ENCODE data around the gene FREM1.
"Not testable (repeated sequence)": the region's sequence is repeated elsewhere in the genome, so short reads cannot be mapped to it uniquely, and the experiment has no call there.

FREM1 gene

DNA sequence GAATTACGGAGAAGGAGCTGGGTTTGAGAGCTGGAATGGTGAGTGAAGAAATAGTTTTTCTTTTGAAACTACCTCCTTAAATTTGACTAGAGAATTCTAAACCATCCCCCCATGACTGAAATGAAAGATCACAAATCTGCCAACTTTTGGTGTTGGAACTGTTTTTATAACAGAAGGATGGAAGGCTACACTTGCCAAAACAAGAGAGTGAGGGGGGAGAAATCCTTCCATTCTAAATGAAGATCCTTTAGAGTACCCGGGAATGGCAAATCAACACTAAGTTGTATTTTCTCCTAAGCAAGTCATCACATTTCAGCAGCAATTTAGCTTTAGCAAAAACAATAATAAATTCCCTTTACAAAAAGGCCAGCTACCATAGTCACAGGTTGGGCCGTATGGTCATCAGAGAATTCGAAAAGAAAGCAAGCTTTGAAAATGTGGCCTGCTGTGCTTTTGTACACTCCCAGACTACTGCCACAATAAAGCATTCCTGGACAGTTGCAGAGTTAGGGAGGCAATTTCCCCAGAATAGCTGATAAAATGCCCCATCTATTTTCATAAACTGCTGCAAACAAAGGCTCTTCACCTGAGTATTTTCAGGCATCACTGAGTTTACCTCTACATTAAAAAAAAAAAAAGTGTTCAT, 25.0 kb upstream of the FREM1 start:
- no peak for DNase-seq
- H3K27me3 ChIP-seq (replicated peaks; ENCODE audit: control insufficient read depth, insufficient read depth, low read length, poor library complexity, severe bottlenecking): no peaks in the 10 kb centered on the region
- no peak overlapping the region for H3K27ac ChIP-seq (ENCODE audit: insufficient read depth, low read length, poor library complexity, severe bottlenecking)
- H3K9me3 ChIP-seq (ENCODE audit: control insufficient read depth, low read length): no peaks in the 10 kb centered on the region
- no peak overlapping the region for H3K4me3 ChIP-seq (ENCODE audit: insufficient read depth, low read depth, low read length, poor library complexity, severe bottlenecking)
- H3K36me3 ChIP-seq (ENCODE audit: control insufficient read depth, insufficient read depth, low read length): no peaks in the 10 kb centered on the region
- no peaks in the 10 kb centered on the region for H3K4me1 ChIP-seq (ENCODE audit: control insufficient read depth, insufficient read depth, low read length, poor library complexity, severe bottlenecking)

DNA sequence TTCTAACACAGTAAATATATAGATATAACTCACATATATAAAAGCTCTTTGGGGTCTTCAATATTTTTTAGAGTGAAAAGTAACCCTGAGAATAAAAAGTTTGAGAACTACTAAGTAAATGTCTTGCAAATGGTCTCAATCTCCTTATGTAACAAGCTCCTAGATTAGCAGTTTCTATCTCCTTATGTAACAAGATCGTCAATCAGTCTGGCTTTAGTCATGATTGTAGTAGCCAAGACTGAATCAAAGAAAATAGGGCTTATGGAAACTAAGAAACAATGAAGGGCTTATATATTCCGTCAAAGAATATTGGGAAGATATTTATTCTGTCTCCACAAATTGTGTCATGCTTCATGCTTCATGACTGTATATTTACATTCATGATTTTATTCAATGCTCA, 22.4 kb upstream of the FREM1 start:
- Histone ChIP-seq H3K9me3 (ENCODE audit: control insufficient read depth, low read length) (no peaks in the 10 kb centered on the region), H3K27ac (ENCODE audit: insufficient read depth, low read length, poor library complexity, severe bottlenecking) (no peak overlapping the region)

DNA sequence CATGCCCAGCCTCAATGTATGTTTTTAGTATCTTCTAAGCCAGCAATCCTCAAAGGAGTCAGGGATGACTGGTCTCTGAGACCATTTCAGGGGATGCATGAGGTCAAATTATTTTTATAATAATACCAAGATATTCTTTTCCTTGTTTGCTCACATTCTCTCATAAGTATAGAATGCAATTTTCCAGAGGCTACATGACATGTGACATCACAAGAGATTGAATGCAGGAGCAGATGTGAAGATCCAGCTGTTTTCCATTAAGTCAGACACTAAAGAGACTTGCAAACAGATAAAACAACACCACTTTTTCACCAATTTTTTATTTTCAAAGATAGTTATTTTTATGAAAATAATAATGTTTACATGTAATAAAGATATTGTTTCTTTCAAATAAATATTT, 22.0 kb upstream of the FREM1 start:
- Histone ChIP-seq H3K27me3 (replicated peaks; ENCODE audit: control insufficient read depth, insufficient read depth, low read length, poor library complexity, severe bottlenecking) (no peaks in the 10 kb centered on the region), H3K36me3 (ENCODE audit: control insufficient read depth, insufficient read depth, low read length) (no peaks in the 10 kb centered on the region)
- DNase-seq: no peak

More for the DNA sequence above, 22.4 kb upstream of the FREM1 start:
- Histone ChIP-seq H3K36me3 (ENCODE audit: control insufficient read depth, insufficient read depth, low read length) (no peaks in the 10 kb centered on the region), H3K4me3 (ENCODE audit: insufficient read depth, low read depth, low read length, poor library complexity, severe bottlenecking) (no peak overlapping the region), H3K27me3 (replicated peaks; ENCODE audit: control insufficient read depth, insufficient read depth, low read length, poor library complexity, severe bottlenecking) (no peaks in the 10 kb centered on the region), H3K4me1 (ENCODE audit: control insufficient read depth, insufficient read depth, low read length, poor library complexity, severe bottlenecking) (no peaks in the 10 kb centered on the region)
- DNase-seq: no peak

DNA sequence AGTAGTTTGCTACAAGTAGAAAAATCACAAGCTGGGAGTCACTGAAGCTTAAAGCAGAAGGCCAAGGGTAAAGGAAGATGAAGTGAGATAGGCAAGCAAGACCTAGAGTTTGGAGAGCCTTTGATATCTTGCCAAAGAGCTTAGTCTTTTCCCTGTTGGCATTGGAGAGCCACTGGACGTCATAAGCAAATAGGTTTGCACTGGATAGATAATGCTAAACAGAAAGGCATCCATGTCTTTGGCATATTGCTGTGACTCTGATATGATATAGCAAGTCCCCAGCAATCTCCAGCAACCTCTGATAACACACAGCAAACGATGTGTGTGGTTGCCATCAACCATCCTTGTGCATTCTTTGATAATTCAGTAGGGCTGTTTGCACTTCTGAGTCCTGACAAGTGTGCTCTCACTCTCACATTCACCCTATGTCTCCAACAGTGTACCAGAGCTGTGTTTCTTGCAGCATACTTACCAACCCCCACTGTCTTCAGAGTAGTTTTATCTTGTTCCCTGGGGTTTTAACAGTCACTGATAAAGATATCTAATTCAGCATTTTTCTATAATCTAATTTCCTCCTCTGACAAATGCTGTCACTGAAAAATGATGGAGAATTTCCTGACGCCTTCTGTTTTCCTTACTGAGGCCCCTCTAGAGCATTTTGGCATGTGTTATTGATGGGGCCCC, 16.9 kb upstream of the FREM1 start:
- no peak for DNase-seq
- Histone ChIP-seq H3K9me3 (ENCODE audit: control insufficient read depth, low read length) (no peaks in the 10 kb centered on the region), H3K36me3 (ENCODE audit: control insufficient read depth, insufficient read depth, low read length) (no peaks in the 10 kb centered on the region), H3K4me3 (ENCODE audit: insufficient read depth, low read depth, low read length, poor library complexity, severe bottlenecking) (no peak overlapping the region), H3K4me1 (ENCODE audit: control insufficient read depth, insufficient read depth, low read length, poor library complexity, severe bottlenecking) (no peaks in the 10 kb centered on the region), H3K27me3 (replicated peaks; ENCODE audit: control insufficient read depth, insufficient read depth, low read length, poor library complexity, severe bottlenecking) (no peaks in the 10 kb centered on the region), H3K27ac (ENCODE audit: insufficient read depth, low read length, poor library complexity, severe bottlenecking) (no peak overlapping the region)

More for the DNA sequence above, 22.0 kb upstream of the FREM1 start:
- no peak overlapping the region for H3K4me3 ChIP-seq (ENCODE audit: insufficient read depth, low read depth, low read length, poor library complexity, severe bottlenecking)
- no peaks in the 10 kb centered on the region for H3K9me3 ChIP-seq (ENCODE audit: control insufficient read depth, low read length)
- no peak overlapping the region for H3K27ac ChIP-seq (ENCODE audit: insufficient read depth, low read length, poor library complexity, severe bottlenecking)
- no peaks in the 10 kb centered on the region for H3K4me1 ChIP-seq (ENCODE audit: control insufficient read depth, insufficient read depth, low read length, poor library complexity, severe bottlenecking)

DNA sequence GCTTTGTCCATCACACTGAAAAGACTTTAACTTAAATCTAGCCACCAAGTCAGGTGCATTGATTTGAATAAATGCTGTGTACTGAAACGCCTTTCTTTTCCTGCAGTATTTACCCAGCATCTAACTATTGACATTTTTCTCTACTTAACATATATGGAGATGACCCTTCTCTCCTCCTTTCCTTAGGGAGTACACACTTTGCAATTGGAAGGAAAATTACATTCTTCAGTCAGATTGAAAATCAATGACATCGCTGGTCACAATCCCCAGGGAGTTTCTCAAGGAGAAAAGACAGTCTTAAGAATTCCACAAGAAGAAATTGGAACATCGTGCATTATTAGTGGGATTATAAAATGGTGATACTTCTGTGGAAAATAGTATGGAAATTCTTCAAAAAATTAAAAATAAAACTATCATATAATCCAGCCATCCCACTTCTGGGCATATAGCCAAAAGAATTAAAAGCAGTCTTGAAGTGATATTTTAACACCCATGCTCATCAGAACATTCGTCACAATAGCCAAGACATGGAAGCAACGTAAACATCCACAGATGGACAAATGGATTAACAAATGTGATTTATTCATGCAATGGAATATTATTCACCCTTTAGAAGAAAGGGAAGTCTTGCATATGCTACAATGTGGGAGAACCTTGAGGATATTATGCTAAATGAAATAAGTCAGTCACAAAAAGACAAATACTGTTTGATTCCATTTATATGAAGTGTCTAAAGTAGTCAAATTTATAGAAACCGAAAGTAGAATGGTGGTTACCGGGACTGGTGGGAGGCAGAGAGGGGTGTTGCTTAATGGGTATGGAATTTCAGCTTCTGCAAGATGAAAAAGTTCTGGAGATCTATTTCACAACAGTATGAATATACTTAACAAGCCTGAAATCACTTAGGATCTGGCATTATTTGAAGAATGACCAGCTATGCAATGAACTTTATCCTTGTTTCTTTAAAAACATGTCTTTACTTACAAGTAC, 14.3 kb upstream of the FREM1 start:
- no peak for DNase-seq
- no peak overlapping the region for H3K4me3 ChIP-seq (ENCODE audit: insufficient read depth, low read depth, low read length, poor library complexity, severe bottlenecking)
- H3K27ac ChIP-seq (ENCODE audit: insufficient read depth, low read length, poor library complexity, severe bottlenecking): no peak overlapping the region

DNA sequence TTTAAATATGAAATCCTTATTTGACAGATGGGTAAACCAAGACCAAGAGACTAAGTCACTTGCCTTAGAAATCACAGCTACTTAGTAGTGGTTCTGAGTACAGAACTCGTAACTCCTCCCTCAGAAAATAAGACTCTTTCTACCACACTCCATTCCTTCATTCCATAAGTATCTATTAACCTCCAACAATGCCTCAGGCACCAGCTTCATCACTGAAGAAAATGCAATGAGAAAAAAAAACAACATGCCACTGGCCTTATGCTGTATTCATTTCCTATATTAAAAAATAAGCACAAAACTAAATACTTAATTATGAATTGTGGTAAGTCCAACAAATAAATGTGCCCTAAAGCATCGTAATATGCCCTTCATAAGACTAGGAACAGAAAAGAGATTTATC, 13.5 kb upstream of the FREM1 start:
- no peaks in the 10 kb centered on the region for H3K9me3 ChIP-seq (ENCODE audit: control insufficient read depth, low read length)
- H3K27me3 ChIP-seq (replicated peaks; ENCODE audit: control insufficient read depth, insufficient read depth, low read length, poor library complexity, severe bottlenecking): no peaks in the 10 kb centered on the region
- no peaks in the 10 kb centered on the region for H3K4me1 ChIP-seq (ENCODE audit: control insufficient read depth, insufficient read depth, low read length, poor library complexity, severe bottlenecking)
- no peak overlapping the region for H3K4me3 ChIP-seq (ENCODE audit: insufficient read depth, low read depth, low read length, poor library complexity, severe bottlenecking)
- no peak for DNase-seq
- no peaks in the 10 kb centered on the region for H3K36me3 ChIP-seq (ENCODE audit: control insufficient read depth, insufficient read depth, low read length)
- no peak overlapping the region for H3K27ac ChIP-seq (ENCODE audit: insufficient read depth, low read length, poor library complexity, severe bottlenecking)

More for the DNA sequence above, 14.3 kb upstream of the FREM1 start:
- Histone ChIP-seq H3K9me3 (ENCODE audit: control insufficient read depth, low read length) (no peaks in the 10 kb centered on the region), H3K27me3 (replicated peaks; ENCODE audit: control insufficient read depth, insufficient read depth, low read length, poor library complexity, severe bottlenecking) (no peaks in the 10 kb centered on the region), H3K4me1 (ENCODE audit: control insufficient read depth, insufficient read depth, low read length, poor library complexity, severe bottlenecking) (no peaks in the 10 kb centered on the region), H3K36me3 (ENCODE audit: control insufficient read depth, insufficient read depth, low read length) (no peaks in the 10 kb centered on the region)

DNA sequence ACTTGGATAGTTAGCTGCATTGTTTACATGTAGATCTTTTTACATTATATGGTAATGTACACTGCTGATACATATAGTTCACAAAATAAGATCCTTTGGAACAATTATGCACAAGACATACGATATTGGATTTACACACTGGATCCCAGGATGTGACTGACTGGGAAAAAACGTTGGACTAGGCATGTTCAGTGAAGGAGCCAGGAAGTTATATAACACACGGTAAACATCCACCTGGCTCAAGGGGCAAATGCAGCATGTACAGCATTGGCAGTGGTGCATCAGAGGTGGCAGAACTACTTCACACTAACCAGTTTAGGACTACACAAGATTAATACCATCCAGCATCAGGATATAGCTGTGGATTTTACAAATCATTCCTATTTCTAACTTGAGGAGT, 10.6 kb upstream of the FREM1 start:
- not testable (repeated sequence) for H3K9me3 ChIP-seq (ENCODE audit: control insufficient read depth, low read length); DNase-seq; H3K36me3 ChIP-seq (ENCODE audit: control insufficient read depth, insufficient read depth, low read length); H3K27ac ChIP-seq (ENCODE audit: insufficient read depth, low read length, poor library complexity, severe bottlenecking); H3K4me3 ChIP-seq (ENCODE audit: insufficient read depth, low read depth, low read length, poor library complexity, severe bottlenecking); H3K27me3 ChIP-seq (replicated peaks; ENCODE audit: control insufficient read depth, insufficient read depth, low read length, poor library complexity, severe bottlenecking); H3K4me1 ChIP-seq (ENCODE audit: control insufficient read depth, insufficient read depth, low read length, poor library complexity, severe bottlenecking)

DNA sequence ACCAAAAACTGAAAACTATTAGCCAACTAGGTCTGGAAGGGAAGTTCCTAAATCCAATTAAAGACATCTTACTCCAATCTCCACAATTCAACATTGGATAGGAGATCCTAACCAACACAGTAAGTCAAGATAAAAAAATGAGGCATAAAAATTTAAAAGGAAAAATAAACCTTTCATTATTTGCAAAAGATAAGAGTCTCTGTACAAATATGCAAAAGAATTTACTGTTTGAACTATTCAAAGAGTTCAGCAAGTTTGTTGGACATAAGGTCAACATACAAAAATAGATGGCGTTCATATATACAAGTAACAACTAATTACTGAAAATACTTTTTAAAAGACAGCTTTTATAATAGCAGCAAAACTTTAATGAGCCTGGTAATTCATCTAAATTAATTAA, 3.1 kb upstream of the FREM1 start:
- Histone ChIP-seq H3K27me3 (replicated peaks; ENCODE audit: control insufficient read depth, insufficient read depth, low read length, poor library complexity, severe bottlenecking) (peaks cover 3% of the 10 kb centered on the region), H3K9me3 (ENCODE audit: control insufficient read depth, low read length) (no peaks in the 10 kb centered on the region), H3K4me1 (ENCODE audit: control insufficient read depth, insufficient read depth, low read length, poor library complexity, severe bottlenecking) (no peaks in the 10 kb centered on the region), H3K36me3 (ENCODE audit: control insufficient read depth, insufficient read depth, low read length) (no peaks in the 10 kb centered on the region), H3K27ac (ENCODE audit: insufficient read depth, low read length, poor library complexity, severe bottlenecking) (no peak overlapping the region), H3K4me3 (ENCODE audit: insufficient read depth, low read depth, low read length, poor library complexity, severe bottlenecking) (no peak overlapping the region)
- no peak for DNase-seq

DNA sequence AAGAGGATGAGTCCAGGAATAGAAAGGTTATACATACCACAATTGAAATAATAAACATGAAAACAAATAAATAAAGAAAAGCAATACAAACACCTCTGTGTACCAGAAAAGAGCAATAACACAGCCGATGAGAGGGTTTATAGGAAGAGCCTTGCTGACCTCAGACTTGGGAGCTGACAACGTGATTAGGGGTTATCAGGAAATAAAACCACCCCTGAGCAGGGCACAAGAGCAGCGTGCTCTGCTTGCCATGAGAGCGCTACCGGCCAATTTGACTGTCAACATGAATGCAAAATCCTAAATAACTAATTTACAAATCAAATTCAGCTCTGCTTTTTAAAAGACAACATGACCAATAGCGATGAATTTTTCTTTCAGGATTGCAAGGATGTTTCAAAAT, 2.6 kb upstream of the FREM1 start:
- H3K4me3 ChIP-seq (ENCODE audit: insufficient read depth, low read depth, low read length, poor library complexity, severe bottlenecking): no peak overlapping the region
- no peak overlapping the region for H3K27ac ChIP-seq (ENCODE audit: insufficient read depth, low read length, poor library complexity, severe bottlenecking)
- H3K9me3 ChIP-seq (ENCODE audit: control insufficient read depth, low read length): no peaks in the 10 kb centered on the region
- no peaks in the 10 kb centered on the region for H3K4me1 ChIP-seq (ENCODE audit: control insufficient read depth, insufficient read depth, low read length, poor library complexity, severe bottlenecking)
- no peak for DNase-seq
- H3K27me3 ChIP-seq (replicated peaks; ENCODE audit: control insufficient read depth, insufficient read depth, low read length, poor library complexity, severe bottlenecking): peaks cover 3% of the 10 kb centered on the region
- H3K36me3 ChIP-seq (ENCODE audit: control insufficient read depth, insufficient read depth, low read length): no peaks in the 10 kb centered on the region

DNA sequence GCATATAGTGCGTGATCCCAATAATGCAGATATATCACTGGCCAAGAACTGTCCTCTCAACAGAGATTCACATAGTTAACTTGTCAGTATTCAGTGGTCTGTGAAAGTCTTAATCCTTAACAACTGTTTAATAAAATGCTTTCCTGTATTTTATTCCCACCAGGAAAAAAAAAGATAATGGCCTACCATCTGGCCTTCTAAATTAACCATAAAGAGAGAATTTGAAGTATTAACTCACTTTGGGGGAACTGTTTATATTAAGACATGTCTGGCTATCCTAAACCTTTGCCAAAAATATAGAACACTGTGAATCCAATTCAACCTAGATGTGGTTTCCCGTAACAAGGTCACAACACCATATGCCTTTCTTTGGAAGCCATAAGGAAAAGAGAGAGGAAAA, 818 bp upstream of the FREM1 start:
- H3K4me1 ChIP-seq (ENCODE audit: control insufficient read depth, insufficient read depth, low read length, poor library complexity, severe bottlenecking): no peaks in the 10 kb centered on the region
- H3K27me3 ChIP-seq (replicated peaks; ENCODE audit: control insufficient read depth, insufficient read depth, low read length, poor library complexity, severe bottlenecking): peaks cover 3% of the 10 kb centered on the region
- H3K4me3 ChIP-seq (ENCODE audit: insufficient read depth, low read depth, low read length, poor library complexity, severe bottlenecking): no peak overlapping the region
- no peak overlapping the region for H3K27ac ChIP-seq (ENCODE audit: insufficient read depth, low read length, poor library complexity, severe bottlenecking)
- DNase-seq: no peak
- H3K36me3 ChIP-seq (ENCODE audit: control insufficient read depth, insufficient read depth, low read length): no peaks in the 10 kb centered on the region
- no peaks in the 10 kb centered on the region for H3K9me3 ChIP-seq (ENCODE audit: control insufficient read depth, low read length)
